G401 (cell line): ENCODE results near the gene PDGFA. TPM values are rescaled to one million over a fixed set of nuclear protein-coding genes. Genes with fewer than 3 reads are reported as not detected.
A peak's percentile ranks its signal among the peaks of the same experiment; 100 is the strongest.

ENCODE experiments used
- DNase-seq: peaks from one replicate; pipeline ENCODE4 v3.0.0-alpha.2; 2015; ENCODE audit warnings: low spot score
- in situ Hi-C: cut with HindIII; loops from 2 replicates; pipeline ENCODE4 v1.10.0; 2016; ENCODE audit warnings: low sequenced_read_pairs, mixed read lengths
- total RNA-seq: library from RNA; depleted of rRNA; stranded (reverse); fragments of >200 nt; shearing (Covaris generic); gene quantifications from 2 replicates; pipeline ENCODE4 v1.2.3, GENCODE V29; 2014

Gene PDGFA
- total RNA-seq, 1 experiment from 2014 or later, result 0.34 TPM

- no peak for DNase-seq
- in situ Hi-C loops, result no loop called here
Observed at GRCh38 chr7:496528-497295, 22.9 kb downstream of the PDGFA start.

- no peak for DNase-seq
- in situ Hi-C loops, result no loop called here
Observed at GRCh38 chr7:495761-496321, 23.8 kb downstream of the PDGFA start.

- in situ Hi-C loops, result no loop called here
- no peak for DNase-seq
Observed at GRCh38 chr7:495326-495725, 24.3 kb downstream of the PDGFA start.

- in situ Hi-C loops, result no loop called here
- DNase-seq, result no peak
Observed at GRCh38 chr7:494906-495305, 24.7 kb downstream of the PDGFA start.

GRCh38 chr7:494259-494687 is 25.4 kb downstream of the PDGFA start:
- in situ Hi-C loops, result no loop called here
- DNase-seq, result no peak

- in situ Hi-C loops, result no loop called here
- no peak for DNase-seq
Observed at GRCh38 chr7:493661-494251, 25.9 kb downstream of the PDGFA start.

- DNase-seq, result no peak
- in situ Hi-C loops, result no loop called here
Observed at GRCh38 chr7:492714-493065, 27.0 kb downstream of the PDGFA start.

GRCh38 chr7:491958-492713 is 27.5 kb downstream of the PDGFA start:
- DNase-seq, result no peak
- in situ Hi-C loops, result no loop called here

- in situ Hi-C loops, result no loop called here
Observed at GRCh38 chr7:491292-491957, 28.2 kb downstream of the PDGFA start.

GRCh38 chr7:490461-491291 is 29.0 kb downstream of the PDGFA start:
- in situ Hi-C loops, result no loop called here
- no peak for DNase-seq

More at GRCh38 chr7:491292-491957, 28.2 kb downstream of the PDGFA start:
- DNase-seq, result no peak

- in situ Hi-C loops, result no loop called here
- no peak for DNase-seq
Observed at GRCh38 chr7:489876-490275, 29.8 kb downstream of the PDGFA start.

- in situ Hi-C loops, result no loop called here
- DNase-seq, result no peak
Observed at GRCh38 chr7:486216-486743, 33.4 kb downstream of the PDGFA start.

GRCh38 chr7:485188-486081 is 34.2 kb downstream of the PDGFA start:
- DNase-seq, result peak; percentile 34
- in situ Hi-C loops, result no loop called here

- DNase-seq, result no peak
Observed at GRCh38 chr7:484356-485101, 35.1 kb downstream of the PDGFA start.

GRCh38 chr7:483656-484355 is 35.8 kb downstream of the PDGFA start:
- no peak for DNase-seq
- in situ Hi-C loops, result no loop called here

More at GRCh38 chr7:484356-485101, 35.1 kb downstream of the PDGFA start:
- in situ Hi-C loops, result no loop called here

- in situ Hi-C loops, result no loop called here
- DNase-seq, result no peak
Observed at GRCh38 chr7:482521-483083, 37.0 kb downstream of the PDGFA start.
